GM18505 (cell line): ENCODE measurements around the gene FSCN2.
"Not testable (repeated sequence)": the region's sequence is repeated elsewhere in the genome, so short reads cannot be mapped to it uniquely, and the experiment has no call there.

Experiments
- ATAC-seq: cut with Tn5 transposase; IDR thresholded peaks from one replicate; pipeline ENCODE4 v1.9.1; 2021; ENCODE audit not compliant: unreplicated experiment
- POLR2A ChIP-seq: IDR thresholded peaks from 4 replicates; pipeline ENCODE4 v1.6.1; 2011; ENCODE audit warnings: borderline replicate concordance; ENCODE audit not compliant: insufficient read depth, insufficient read length; ENCODE audit errors: extremely low read depth

Gene FSCN2

GRCh38 chr17:81577278-81578000 is 49.3 kb downstream of the FSCN2 start:
- ATAC-seq = no peak

GRCh38 chr17:81578038-81578441 is 49.9 kb downstream of the FSCN2 start:
- no peak for ATAC-seq
- no peak for TF ChIP-seq POLR2A

More at GRCh38 chr17:81577278-81578000, 49.3 kb downstream of the FSCN2 start:
- no peak for TF ChIP-seq POLR2A

DNA sequence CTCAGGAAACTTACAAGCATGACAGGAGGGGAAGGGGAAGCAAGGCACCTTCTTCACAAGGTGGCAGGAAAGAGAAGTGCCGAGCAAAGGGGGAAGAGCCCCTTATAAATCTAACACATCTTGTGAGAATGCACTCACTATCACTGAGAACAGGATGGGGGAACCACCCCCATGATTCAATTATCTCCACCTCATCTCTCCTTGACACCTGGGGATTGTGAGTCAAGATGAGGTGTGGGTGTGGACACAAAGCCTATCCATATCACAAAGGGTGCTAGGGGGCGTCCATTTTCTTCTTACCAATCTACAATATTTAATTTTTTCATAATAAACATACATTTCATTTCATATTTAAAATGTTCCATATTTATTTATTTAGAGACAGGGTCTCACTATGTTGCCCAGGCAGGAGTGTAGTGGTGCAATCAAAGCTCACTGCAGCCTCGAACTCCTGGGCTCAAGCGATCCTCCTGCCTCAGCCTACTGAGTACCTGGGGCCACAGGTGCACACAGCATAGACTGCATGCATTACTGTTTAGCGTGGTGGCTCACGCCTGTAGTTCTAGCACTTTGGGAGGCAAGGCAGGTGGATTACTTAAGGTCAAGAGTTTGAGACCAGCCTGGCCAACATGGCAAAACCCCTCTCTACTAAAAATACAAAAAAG is 50.5 kb downstream of the FSCN2 start:
- no peak for TF ChIP-seq POLR2A
- no peak for ATAC-seq

DNA sequence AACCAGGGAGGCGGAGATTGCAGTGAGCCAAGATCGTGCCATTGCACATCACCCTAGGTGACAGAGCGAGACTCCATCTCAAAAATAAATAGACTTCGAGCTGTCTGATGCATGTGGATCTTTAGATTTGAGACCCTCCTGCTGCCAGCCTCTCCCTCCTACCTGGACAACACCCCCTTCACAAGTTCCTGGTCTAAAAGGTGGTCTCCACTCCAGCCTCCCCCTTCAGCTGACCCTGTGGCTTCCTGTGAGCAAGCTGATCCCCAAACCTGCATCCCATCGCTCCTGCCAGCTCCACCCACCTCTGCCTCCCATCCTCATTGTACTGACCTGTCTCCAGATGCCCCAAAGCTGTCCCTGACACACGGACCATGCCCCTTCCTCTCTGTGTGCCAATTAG is 51.1 kb downstream of the FSCN2 start:
- TF ChIP-seq POLR2A = no peak
- no peak for ATAC-seq

GRCh38 chr17:81579821-81580321 is 51.7 kb downstream of the FSCN2 start:
- ATAC-seq = no peak

GRCh38 chr17:81580481-81580880 is 52.3 kb downstream of the FSCN2 start:
- no peak for TF ChIP-seq POLR2A

More at GRCh38 chr17:81579821-81580321, 51.7 kb downstream of the FSCN2 start:
- no peak for TF ChIP-seq POLR2A

DNA sequence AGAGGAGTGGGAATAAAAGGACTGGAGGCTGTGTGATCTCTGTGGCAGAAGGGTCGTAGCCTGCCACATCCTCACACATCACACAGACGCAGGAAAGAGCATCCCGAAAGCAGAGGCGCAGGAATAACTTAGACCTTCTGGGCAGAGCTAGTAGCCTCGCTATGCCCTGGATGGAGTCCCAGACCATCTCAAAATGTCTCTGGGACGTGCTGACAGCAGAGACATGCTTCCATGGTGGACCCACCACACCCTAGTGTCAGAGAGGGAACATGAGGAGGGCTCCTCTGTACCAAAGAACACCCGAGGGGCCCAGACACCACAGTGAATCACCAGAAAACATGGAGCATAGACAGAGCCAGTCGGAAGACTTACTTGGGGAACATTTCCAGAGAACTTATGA is 53.6 kb downstream of the FSCN2 start:
- ATAC-seq = no peak
- no peak for TF ChIP-seq POLR2A

More at GRCh38 chr17:81580481-81580880, 52.3 kb downstream of the FSCN2 start:
- no peak for ATAC-seq

DNA sequence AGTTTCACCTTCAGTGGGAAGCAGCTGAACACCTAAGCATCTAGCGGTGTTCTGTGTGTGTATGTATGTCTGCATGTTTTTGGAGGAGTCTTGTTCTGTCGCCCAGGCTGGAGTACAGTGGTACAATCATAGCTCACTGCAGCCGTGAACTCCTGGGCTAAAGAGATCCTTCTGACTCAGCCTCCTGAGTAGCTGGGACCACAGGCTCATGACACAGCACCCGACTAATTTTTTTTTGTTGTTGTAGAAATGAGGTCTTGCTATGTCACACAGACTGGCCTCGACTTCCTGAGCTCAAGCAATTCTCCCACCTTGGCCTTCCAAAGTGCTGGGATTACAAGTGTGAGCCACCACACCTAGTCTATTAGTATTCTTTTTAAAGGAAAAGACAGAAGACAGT is 54.2 kb downstream of the FSCN2 start:
- no peak for TF ChIP-seq POLR2A
- ATAC-seq = no peak

DNA sequence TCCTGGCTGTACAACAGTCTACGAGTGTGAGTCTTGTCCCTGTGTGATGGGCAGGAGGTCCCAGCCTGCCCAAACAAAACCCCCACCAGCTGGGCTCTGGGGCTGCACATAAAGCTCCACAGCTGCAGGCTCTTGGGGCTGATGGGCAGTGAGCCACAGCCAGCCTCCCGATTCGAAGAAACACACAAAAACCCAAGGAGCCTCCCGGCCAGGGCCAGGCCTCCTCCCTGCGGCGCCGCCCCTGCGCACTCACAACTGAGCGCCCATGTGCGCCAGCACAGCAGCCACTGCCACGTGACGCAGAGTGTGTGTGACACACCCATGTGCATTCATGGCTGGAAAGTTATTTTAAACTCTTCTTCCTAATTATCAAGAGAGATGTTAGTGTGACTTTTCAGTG is 54.6 kb downstream of the FSCN2 start:
- no peak for TF ChIP-seq POLR2A
- no peak for ATAC-seq

DNA sequence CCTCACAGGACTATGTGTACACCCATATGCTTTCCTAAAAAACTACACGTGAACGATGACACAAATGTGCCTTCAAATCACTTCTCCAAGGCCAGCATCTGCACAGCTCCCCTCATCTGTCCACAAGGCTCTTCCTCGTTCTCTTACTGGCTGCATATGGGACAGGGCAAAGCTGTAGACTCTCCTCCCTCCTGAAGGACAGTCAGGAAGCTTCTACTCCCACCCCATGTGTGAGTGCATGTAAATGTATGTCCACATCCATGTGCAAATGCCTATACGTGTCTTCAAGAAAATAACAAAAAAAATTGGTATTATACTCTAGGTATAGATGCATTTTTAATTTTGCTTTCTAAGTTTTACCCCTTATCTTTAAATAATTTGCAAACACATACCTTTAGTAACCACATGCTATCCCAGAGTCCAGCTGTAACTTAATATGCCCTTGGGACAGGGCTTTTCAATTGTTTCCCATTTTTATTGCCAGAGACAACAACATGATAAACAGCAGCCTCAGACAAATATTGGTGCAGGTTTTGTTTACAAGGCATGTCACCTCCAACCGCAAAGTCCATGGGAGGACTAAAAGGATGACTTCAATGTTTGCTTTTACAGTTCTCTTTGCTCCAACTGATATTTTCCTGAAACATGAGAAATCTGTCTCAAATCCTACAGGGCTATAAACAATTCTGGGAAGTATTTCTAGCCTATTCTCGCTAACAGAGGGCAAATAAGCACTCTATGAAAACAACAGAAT is 55.6 kb downstream of the FSCN2 start:
- no peak for TF ChIP-seq POLR2A
- no peak for ATAC-seq

- ATAC-seq = not testable (repeated sequence)
These were observed 56.6 kb downstream of the FSCN2 start for GRCh38 chr17:81584771-81585170.

DNA sequence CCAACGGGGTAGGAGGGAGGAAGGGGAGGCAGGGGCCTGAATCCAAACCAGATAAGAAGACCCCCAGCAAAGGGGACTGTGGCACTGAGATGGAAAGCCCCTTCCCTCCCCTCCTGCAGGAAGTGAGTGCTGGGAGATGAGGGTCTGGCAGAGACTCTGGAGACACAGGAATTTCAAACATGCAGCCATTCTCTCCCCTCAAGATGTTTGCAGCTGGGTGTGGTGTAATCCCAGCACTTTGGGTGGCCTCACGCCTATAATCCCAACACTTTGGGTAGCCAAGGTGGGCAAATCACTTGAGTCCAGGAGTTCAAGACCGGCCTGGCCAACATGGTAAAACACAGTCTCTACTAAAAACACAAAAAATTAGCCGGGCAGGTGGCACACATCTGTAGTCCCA is 57.9 kb downstream of the FSCN2 start:
- ATAC-seq = no peak
- TF ChIP-seq POLR2A = no peak
